ENCODE results near the gene SMIM11. TPM values are rescaled to one million over a fixed set of nuclear protein-coding genes. Genes with fewer than 3 reads are reported as not detected.

SMIM11 gene
- total and polyA plus RNA-seq, 2 experiments from 2014 or later, result 3.5 to 8.9 TPM

- TF ChIP-seq, protein P1, sequence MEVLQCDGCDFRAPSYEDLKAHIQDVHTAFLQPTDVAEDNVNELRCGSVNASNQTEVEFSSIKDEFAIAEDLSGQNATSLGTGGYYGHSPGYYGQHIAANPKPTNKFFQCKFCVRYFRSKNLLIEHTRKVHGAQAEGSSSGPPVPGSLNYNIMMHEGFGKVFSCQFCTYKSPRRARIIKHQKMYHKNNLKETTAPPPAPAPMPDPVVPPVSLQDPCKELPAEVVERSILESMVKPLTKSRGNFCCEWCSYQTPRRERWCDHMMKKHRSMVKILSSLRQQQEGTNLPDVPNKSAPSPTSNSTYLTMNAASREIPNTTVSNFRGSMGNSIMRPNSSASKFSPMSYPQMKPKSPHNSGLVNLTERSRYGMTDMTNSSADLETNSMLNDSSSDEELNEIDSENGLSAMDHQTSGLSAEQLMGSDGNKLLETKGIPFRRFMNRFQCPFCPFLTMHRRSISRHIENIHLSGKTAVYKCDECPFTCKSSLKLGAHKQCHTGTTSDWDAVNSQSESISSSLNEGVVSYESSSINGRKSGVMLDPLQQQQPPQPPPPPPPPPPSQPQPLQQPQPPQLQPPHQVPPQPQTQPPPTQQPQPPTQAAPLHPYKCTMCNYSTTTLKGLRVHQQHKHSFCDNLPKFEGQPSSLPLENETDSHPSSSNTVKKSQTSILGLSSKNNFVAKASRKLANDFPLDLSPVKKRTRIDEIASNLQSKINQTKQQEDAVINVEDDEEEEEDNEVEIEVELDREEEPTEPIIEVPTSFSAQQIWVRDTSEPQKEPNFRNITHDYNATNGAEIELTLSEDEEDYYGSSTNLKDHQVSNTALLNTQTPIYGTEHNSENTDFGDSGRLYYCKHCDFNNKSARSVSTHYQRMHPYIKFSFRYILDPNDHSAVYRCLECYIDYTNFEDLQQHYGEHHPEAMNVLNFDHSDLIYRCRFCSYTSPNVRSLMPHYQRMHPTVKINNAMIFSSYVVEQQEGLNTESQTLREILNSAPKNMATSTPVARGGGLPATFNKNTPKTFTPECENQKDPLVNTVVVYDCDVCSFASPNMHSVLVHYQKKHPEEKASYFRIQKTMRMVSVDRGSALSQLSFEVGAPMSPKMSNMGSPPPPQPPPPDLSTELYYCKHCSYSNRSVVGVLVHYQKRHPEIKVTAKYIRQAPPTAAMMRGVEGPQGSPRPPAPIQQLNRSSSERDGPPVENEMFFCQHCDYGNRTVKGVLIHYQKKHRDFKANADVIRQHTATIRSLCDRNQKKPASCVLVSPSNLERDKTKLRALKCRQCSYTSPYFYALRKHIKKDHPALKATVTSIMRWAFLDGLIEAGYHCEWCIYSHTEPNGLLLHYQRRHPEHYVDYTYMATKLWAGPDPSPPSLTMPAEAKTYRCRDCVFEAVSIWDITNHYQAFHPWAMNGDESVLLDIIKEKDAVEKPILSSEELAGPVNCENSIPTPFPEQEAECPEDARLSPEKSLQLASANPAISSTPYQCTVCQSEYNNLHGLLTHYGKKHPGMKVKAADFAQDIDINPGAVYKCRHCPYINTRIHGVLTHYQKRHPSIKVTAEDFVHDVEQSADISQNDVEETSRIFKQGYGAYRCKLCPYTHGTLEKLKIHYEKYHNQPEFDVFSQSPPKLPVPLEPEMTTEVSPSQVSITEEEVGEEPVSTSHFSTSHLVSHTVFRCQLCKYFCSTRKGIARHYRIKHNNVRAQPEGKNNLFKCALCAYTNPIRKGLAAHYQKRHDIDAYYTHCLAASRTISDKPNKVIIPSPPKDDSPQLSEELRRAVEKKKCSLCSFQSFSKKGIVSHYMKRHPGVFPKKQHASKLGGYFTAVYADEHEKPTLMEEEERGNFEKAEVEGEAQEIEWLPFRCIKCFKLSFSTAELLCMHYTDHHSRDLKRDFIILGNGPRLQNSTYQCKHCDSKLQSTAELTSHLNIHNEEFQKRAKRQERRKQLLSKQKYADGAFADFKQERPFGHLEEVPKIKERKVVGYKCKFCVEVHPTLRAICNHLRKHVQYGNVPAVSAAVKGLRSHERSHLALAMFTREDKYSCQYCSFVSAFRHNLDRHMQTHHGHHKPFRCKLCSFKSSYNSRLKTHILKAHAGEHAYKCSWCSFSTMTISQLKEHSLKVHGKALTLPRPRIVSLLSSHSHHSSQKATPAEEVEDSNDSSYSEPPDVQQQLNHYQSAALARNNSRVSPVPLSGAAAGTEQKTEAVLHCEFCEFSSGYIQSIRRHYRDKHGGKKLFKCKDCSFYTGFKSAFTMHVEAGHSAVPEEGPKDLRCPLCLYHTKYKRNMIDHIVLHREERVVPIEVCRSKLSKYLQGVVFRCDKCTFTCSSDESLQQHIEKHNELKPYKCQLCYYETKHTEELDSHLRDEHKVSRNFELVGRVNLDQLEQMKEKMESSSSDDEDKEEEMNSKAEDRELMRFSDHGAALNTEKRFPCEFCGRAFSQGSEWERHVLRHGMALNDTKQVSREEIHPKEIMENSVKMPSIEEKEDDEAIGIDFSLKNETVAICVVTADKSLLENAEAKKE (CRISPR knock-in tag; IDR thresholded peaks at IDR 0.05), result no peak
These were observed 22.1 kb upstream of the SMIM11 start (continued) for GRCh38 chr21:34353182-34353581.

DNA sequence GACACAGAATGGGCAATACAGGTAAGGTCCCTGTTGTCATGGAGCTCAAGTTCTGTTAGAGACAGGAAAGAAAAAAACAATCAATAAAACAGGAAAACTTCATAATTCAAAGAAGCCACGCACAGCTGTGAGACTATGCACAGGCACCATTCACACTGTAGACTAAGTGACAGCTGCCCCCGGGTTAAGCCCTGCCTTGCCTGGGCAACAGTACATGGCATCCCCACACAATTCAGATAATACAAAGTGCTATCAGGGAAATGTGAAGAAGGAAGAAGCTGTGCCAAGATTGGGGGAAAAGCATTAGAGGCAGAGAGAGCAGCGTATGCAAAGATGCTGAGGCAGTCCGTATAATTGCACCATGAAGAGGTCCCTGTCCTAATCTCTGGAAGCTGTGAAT, 20.5 kb upstream of the SMIM11 start:
- Histone ChIP-seq H3K27ac (ENCODE audit: low read depth) (no peak overlapping the region), H3K4me2 (no peak overlapping the region), H3K36me3 (ENCODE audit: insufficient read depth) (no peaks in the 10 kb centered on the region), H2AFZ (no peak overlapping the region), H4K20me1 (replicated peaks; ENCODE audit: insufficient read depth) (no peaks in the 10 kb centered on the region), H3K4me3 (no peak overlapping the region), H3F3A (replicated peaks; ENCODE audit: low read depth) (no peaks in the 10 kb centered on the region), H3K27me3 (ENCODE audit: insufficient read depth) (no peaks in the 10 kb centered on the region), H3K9me2 (ENCODE audit: insufficient read depth) (no peaks in the 10 kb centered on the region), H3K4me1 (ENCODE audit: insufficient read depth) (no peaks in the 10 kb centered on the region), H3K79me2 (replicated peaks; ENCODE audit: insufficient read depth) (no peaks in the 10 kb centered on the region)
- H3K27ac Mint-ChIP-seq, result no peak overlapping the region
- H3K27me3 Mint-ChIP-seq (ENCODE audit: insufficient read depth, low read depth, poor library complexity), result peaks cover 4% of the 10 kb centered on the region
- DNase-seq (ENCODE audit: low spot score) (no peak), ATAC-seq (no peak)
- H3K4me3 Mint-ChIP-seq, result no peak overlapping the region
- H3K4me1 Mint-ChIP-seq, result no peaks in the 10 kb centered on the region; the same call in 1 of the 3 replicates
- H3K36me3 Mint-ChIP-seq (ENCODE audit: low read depth), result no peaks in the 10 kb centered on the region
- H3K9me3 Mint-ChIP-seq, result peaks cover 9% of the 10 kb centered on the region; the same call in 2 of the 3 replicates
- TF ChIP-seq CREB1 (CRISPR knock-in tag; IDR thresholded peaks at IDR 0.05; ENCODE audit: low read depth) (no peak), EZH2 (IDR thresholded peaks at IDR 0.05; ENCODE audit: low read depth, unreplicated experiment) (no peak), EZH2phosphoT487 (IDR thresholded peaks at IDR 0.05; ENCODE audit: unreplicated experiment) (no peak), NANOG (IDR thresholded peaks at IDR 0.05; ENCODE audit: borderline replicate concordance) (no peak), POLR2AphosphoS5 (IDR thresholded peaks at IDR 0.05; ENCODE audit: low read depth) (no peak), JUNB (IDR thresholded peaks at IDR 0.05; ENCODE audit: unreplicated experiment) (no peak), STAT1 (IDR thresholded peaks at IDR 0.05; ENCODE audit: unreplicated experiment) (no peak), REST (IDR thresholded peaks at IDR 0.05; ENCODE audit: unreplicated experiment) (no peak), CTCF (conservative IDR thresholded peaks at IDR 0.05; ENCODE audit: low read depth in 2 of 2) (no peak), ZNF114 (CRISPR knock-in tag; IDR thresholded peaks at IDR 0.05) (no peak)
